NCI-H2107 (cell line): ENCODE measurements around the gene EVA1A.

Experiments used
- DNase-seq: peaks from one replicate; lab custom pipeline; 2025; lab: John Stamatoyannopoulos, UW

Gene EVA1A

DNA sequence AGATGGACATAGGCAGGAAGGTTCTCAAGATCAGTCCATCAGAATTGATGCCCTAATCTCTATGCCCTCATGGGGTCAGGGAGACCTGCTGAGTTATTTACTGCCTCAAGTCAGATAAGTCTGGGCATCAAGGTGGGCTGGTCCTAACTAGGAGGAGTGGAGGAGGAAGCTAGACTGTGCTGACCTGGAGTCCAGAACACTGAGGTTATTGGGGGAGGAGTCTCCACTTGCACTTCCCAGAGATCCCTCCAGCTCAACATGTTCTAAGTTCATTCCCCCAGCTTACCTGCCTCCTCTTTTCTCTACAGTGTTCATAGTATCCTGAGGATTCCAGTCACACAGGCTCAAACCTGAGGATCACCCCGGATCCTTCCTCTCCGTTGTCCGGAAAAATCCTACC, 19.3 kb downstream of the EVA1A start:
- no peak for DNase-seq

DNA sequence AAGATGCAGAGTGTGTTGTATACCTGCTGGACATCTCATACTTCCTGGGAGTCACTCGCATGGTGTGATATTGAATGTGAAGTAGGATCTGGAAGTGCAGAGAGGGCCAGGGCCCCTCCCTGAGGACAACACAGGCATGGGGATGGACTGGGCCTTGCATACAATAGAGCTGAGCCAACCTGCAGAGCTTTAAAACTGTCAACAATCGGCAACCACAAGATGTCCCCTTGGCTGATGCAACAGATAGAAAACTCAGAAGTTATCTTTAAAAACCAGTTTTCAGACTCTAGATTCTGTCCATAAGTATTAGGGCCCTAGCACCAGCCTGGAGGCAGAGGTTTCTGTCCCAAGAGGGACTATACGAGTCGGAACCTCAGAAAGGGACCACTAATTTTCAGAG, 19.7 kb downstream of the EVA1A start:
- no peak for DNase-seq

DNA sequence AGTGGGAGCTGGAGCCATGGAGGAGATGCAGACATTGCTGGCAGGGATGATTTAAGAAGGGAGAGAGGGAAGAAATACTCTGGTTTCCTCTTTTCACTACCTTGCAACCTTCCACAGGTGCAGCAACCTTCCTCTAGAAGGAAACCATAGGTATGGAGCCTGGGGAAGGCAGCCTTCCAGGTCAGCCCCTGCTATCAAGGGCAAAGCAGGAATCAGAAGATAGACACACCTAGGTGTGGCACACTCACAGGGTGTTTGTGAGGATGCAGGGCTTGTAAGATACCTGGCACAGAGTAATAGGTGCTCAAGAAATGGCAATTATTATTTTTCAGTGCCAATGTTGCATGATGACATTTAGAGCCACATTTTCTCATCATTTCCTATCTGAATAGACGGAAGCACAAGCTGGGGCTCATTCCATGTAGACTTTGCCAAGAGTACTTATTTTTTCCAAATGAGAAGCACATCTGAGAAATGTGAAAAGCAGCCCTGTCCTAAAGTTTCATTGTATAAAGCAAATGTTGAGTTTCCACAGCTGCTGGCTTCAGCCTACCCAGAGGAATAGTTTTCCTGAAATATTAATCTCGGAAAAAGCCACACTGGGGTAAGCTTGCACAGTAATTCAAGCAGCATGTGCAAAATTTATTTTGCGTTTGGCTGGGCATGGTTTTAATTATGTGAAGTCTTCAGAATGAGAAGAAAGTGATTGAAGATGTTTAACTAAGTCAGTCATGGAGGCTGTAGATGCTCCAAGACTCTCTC, 20.6 kb downstream of the EVA1A start:
- DNase-seq, result no peak

DNA sequence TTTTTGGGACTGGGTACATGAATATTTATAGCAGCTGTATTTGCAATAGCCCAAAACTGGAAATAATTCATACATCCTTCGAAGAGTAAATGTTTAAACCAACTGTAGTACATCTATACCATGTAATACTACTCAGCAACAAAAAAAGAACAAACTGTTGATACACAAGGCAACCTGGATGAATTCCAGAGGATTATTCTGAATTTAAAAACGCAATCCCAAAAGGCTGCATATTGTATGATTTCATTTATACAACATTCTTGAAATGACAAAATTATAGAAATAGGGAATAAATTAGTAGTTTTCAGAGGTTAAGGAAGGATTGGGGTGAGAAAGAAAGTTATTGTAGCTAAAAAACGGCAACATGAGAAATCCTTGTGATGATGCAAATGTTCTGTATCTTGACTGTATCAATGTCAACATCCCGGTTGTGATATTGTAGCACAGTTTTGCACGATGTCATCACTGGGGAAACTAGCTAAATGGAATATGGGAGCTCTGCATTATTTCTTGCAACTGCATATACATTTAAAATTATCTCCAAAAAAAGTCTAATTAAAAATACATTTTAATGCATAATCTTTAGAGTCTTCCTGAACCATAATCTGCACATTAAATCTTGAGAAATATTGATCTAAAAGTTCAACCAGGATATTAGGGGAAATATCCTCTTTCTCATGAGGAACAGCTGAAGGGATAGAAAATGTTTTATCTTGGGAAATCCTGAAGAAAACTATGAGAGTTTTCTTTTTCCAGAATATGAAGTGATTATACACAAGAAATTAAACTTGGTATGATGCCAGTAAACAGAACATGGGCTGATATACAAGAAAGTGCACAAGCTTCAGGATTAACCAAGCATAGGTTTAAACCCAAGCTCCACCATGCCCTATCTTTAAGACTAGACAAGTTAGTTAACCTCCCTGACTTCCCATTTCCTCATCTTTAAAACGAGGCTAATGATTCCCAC, 21.9 kb downstream of the EVA1A start:
- no peak for DNase-seq

DNA sequence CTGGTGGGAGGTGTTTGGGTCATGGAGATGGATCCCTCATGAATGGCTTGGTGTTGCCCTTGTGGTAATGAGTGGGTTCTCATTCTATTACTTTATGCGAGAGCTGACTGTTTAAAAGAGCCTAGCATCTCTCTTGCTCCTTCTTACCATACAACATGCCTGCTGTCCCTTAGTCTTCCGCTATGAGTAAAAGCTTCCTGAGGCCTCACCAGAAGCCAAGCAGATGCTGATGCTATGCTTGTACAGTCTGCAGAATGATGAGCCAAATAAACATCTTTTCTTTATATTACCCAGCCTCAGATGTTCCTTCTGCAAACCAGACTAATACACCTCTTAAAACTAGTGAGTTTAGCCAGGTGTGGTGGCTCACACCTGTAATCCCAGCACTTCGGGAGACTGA, 23.1 kb downstream of the EVA1A start:
- no peak for DNase-seq

DNA sequence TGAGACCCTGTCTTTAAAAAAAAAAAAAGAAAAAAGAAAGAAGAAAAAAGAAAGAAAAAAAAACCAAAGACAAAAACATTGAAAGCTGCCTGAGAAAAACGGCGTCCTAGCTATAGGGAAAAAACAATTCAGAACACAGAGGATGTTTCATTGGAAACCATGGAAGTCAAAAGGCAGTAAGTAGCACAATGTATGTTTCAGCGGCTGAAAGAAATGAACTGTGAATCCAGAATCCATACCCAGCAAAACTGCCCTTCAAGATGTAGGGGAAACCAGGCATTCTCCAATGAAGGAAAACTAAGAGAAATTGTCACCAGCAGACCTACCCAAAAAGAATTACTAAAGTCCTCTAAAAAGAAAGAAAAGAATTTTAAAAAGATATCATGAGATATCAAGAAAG, 27.6 kb downstream of the EVA1A start:
- no peak for DNase-seq

DNA sequence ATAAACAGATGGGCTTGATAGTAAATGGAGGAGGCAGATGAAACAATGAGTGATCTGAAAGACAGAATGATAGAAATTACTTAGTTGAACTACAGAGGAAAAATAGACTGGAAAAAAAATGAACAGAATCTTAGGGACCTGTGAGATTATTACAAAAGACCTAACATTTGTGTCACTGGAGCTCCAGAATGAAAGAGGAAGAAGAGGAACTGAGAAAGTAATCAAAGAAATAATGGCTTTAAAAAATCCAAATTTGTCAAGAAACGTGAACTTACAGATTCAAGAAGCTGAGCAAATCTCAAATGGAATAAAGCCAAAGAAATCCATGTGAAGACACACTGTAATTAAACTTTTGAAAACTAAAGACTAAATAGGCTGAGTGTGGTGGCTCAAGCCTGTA, 28.3 kb downstream of the EVA1A start:
- no peak for DNase-seq

DNA sequence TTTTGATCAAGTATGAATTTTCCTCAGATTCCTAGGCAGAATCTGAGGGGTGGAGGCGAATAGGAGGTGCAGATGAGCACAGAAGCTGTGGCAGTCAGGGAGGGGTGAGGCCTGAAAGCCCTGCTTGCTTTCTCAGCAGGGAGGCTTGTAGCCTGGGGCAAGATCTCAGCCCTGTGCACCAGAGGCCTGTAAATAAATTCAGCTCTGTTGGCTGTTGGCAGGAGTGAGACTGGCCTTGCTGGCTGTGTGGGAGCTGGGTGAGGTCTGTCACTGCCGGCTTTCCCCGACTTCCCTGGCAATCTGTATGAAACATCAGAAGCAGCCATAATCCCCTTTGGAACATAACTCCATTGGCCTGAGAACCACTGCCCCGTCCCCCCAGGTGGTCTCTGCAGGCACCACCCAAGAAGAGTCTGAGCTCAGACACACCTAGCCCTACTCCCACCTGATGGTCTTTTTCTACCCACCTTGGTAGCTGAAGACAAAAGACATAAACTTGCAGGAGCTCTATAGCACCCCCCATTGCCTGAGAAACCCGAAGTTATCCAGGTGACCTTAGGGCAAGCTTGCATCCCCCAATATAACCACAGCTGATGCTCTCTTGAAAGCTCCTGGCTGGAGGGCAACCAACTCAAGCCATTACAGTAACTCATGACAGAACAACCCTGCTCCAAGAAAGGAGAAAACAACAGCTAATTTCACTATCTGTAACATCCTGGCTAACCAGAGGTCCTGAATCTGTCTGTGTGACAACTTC, 32.3 kb downstream of the EVA1A start:
- no peak for DNase-seq

DNA sequence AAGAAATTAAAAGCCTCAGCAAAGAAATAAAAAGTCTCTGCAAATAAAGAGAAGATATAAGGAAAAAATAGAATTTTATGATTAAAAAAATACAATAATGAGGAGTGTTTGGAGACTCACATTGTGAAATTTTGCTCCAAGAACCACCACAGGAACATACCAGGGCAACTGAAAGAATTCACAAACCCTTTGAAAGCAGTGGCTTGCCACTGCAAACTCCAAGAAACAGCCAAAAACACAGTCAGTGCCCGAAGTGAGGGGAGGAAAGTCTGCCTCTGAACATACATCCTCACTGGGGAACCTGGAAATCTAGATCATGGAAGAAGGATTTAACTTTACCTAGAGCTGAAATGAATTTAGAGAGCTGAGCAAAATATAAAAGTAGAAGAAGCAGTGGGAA, 33.1 kb downstream of the EVA1A start:
- no peak for DNase-seq

DNA sequence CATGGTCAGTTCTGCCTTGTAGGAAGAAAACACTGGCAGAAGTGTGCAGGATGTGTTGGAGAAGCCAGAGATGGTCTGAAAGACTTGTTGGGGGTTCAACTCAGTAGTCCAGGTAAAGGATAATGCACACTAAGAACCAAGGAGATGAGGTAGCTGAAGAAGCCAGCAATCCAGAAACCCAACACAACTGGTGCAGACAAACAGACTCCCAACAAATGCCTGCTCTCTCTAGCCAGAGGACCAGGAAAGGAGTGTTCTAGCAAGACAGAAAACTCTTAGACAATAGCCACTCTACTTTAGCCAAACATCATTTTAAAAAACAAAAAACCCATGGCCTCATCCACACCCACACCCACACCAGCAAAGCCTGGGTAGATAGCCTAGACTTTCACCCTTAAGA, 33.9 kb downstream of the EVA1A start:
- DNase-seq, result no peak

DNA sequence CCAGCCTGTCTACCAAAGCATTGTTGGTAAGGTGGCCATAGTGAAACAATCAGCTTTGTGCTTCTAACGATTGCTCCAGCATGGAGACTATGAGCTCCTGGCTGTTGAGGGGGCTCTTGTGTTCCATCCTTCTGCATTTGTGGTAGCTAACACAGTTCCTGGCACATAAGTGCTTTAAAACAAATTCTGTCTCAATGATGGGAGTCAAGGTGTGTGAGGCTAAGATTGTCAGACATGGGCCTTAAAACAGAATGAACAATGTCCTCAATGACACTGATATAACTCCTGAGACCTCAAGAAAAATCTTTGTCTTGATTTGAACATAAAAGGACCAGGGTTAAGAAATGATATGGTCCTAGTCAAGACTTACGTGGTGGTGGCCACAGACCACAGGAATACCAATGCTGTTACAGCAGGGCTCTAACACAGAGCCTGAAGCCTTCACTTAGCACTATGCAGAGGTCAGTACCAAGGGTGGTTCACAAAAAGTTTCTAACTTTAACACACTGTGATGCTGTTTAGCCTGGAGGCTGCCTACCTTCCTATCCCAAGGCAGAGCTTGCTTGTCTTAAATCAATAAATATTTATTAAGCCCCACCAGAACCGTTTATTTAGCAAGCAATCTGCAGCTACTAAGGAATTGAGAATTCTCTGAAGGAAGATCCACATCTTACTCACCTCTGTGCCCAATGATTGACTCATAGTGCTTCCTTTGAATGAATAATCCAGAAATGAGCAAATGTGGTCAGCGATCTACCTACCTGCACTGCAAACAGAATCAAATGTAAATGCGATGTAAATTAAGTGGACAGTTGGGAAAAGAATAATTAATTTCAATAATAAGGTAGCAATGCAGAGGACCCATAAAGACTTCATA, 35.1 kb downstream of the EVA1A start:
- no peak for DNase-seq

DNA sequence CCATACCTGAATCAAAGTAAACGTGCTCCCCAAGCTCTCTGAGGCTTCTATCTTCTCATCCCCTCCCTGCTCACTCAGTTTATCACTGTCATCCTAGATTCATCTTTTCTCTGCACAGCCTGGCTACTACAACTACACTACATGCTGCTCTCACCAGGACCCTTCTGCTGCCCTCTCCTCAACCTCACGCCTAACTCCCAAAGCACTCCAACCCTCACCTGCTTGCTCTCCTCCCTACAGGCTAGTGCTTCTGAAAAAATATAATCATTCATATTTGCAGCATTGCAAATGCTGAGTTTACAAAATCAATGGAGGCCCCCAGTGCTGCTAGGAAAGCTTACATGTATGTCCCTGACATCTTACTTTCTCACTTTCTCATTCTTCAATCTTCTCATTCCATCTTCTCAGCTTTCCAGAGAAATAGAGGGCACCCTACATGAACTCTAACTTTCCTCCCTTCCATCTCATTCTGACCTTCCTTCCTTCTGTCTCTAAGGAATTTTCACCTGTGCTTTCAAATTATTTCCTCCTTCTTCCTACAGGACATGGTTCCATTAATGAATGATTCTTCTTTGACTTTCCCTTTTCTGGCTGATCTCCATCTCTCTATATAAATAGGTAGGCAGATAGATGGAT, 36.3 kb downstream of the EVA1A start:
- DNase-seq, result no peak

DNA sequence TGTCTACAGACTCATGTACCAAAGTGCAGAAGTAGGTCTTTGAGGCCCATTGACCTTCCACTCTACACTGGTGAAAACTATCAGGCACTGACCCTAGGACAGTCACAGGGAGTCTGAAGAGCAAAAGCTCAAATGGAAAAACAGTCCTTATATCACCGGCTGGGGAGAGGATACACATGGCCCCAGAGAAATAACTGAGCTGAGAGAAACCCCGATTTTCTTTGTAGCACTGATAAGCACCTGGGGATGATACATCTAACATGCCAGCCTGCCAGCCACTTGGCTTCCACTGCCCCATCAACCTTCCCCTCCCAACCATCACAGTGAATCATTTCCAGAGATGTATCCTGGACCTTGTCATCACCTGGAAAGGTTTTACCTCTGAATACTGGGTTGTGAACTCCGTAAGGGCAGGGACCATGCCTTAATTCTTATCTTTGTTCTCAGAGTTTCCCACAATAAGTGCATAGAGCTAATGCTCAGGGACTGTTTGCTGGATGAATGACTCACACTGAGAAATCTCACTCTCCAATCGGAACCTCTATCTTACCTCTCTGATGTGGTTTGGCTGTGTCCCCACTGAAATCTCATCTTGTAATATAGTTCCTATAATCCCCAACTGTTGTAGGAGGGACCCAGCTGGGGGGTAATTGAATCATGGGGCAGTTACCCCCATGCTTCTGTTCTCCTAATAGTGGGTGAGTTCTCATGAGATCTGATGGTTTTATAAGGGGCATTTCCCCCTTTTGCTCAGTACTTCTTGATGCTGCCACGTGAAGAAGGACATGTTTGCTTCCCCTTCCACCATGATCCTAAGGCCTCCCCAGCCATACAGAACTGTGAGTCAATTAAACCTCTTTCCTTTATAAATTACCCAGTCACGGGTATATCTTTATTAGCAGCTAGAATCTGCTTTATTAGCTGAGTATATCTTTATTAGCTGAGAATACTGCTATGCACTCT, 37.1 kb downstream of the EVA1A start:
- no peak for DNase-seq

DNA sequence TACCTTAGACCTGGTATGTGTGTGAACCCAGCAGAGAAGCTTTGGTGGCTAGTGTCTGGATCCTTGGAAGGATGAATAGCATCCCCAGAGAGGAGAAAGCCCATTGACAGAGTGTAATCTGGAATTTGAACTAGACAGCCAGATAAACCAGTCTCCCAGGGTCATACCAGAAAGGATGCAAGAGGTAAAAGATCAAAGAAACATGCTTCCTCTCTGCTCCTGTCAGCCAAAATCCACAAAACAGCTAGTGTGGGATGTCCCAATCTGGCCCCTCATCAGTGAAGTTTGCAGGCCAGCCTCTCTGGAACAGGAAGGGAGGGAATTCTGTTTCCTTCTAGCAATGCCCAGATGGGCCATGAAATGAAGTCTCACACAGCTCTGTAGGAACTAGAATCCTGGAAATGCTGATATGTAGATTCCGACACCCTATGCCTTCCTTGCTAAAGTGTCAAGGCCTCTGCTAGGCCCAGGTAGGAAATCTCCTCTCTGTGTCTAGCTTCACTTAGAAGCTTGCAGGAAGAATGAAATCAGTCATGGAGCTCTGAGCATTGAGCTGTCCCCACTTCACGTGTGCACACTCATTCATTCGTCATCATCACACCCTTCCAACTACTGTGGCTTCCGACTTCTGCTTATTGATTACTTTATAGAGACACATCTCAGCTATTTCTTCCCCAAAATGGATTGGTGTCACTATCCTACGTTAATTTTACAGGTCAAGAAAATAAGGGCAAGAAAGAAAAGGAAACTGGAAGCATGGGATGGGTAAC, 38.0 kb downstream of the EVA1A start:
- no peak for DNase-seq

DNA sequence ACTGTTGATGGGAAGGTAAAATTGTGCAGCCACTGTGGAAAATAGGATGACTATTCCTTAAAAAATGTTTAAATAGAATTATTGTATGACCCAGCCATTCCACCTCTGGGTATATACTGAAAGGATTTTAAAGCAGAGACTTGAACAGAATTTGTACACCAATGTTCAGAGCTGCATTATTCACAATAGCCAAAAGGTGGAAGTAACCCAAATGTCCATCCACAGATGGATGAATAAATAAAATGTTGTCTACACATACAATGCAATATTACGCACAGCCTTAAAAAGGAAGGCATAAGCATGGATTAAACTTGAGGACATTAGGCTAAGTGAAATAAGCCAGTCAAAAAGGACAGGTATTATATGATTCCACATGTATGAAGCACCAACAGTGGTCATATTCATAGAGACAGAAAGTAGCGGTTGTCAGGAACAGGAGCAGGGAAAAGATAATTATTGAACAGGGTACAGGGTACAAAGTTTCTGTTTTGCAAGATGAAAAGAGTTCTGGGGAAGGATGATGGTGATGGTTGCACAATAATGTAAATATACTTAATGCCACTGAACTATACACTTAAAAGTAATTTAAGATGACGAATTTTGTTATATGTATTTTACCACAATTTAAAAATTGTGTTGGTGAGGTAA, 39.4 kb downstream of the EVA1A start:
- no peak for DNase-seq

DNA sequence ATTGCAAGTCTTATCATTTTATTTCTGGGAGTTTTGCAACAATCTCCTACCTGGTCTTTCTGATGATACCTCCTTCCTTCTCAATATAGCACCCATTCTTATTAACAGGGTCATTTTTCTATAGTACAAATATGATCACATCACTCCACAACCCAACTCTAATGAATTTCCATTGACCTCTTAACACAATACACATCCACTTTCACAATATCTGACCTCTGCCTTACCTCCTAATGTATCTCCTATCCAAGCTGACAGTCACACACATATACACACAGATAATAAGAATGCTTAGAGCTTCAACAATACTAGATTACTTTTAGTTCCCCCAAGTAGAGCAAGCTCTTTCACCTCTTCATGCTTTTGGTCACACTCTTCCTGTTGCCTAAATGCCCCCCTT, 40.9 kb downstream of the EVA1A start:
- no peak for DNase-seq

DNA sequence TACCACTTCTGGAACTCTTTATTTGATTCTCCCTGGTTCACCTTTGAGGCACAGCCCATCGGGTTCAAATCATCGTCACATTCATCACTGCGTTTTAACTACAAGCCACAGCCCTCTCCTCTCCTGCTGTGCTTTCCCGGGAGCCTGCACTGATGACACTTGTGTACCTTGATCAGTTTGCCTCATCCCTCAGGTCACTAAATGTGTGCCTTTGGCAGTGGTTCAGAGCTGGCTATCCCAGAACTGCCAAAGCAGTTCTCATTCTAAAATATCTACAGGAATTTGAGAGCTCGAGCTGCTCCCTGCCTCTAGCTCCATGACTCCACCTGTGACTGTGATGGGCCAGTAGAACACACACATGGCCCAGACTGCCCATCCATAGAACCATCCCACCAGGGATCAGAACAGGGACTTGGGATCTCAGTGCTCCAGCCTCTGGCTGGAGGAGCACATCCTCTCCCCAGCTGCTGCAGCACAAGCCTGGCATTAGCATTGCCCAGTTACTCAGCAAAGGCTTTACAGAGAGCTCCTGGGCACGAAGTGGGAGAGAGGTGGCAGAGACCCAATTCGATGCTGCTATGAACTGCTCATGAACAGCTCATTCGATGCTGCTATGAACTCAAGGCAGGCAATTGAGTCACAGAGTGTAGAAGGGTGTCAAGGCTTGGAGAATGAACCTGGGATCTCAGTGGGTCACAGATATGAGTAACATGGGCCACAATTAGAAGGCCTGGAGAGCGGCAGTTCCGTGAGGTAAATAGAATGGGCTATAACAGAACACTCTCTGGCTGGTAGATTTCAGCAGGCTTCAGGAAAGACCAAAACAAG, 41.9 kb downstream of the EVA1A start:
- no peak for DNase-seq
